A673 (cell line): ENCODE data around the gene THADA. TPM values are rescaled to one million over a fixed set of nuclear protein-coding genes. Genes with fewer than 3 reads are reported as not detected.

Experiments
- BruUV-seq: library from RNA; stranded (reverse); fragments of 400-500 nt; replicated peaks from 2 replicates; lab custom pipeline; 2021; lab: Mats Ljungman, UMichigan
- CTCF ChIA-PET: fragments of 300-600 bp; sonication (Branson Sonifier 250); formaldehyde crosslinking; loops from one replicate; lab custom pipeline; 2022; ENCODE audit warnings: antibody characterized with exemption; lab: Charles Lee
- POLR2A ChIA-PET: fragments of 300-600 bp; sonication (Branson Sonifier 250); formaldehyde crosslinking; loops from one replicate; lab custom pipeline; 2022; ENCODE audit warnings: antibody characterized with exemption; ENCODE audit not compliant: low non-redundant PET; lab: Charles Lee
- DNase-seq: peaks from one replicate; pipeline ENCODE4 v3.0.0-alpha.2; 2015; ENCODE audit warnings: low spot score
- H3K27ac ChIP-seq: fragments of 200-600 bp; sonication (generic); 2 replicates; pipeline ENCODE4 v1.5.1; 2016; ENCODE audit warnings: mixed run types, low read depth, mild to moderate bottlenecking, mixed read lengths, antibody characterized with exemption, low read length; ENCODE audit not compliant: poor library complexity, severe bottlenecking
- H3K27me3 ChIP-seq: fragments of 200-600 bp; sonication (generic); replicated peaks from 2 replicates; pipeline ENCODE4 v1.6.1; 2017; ENCODE audit warnings: mixed run types, low read depth, mild to moderate bottlenecking, mixed read lengths, antibody characterized with exemption, low read length; ENCODE audit not compliant: insufficient read depth, poor library complexity
- H3K36me3 ChIP-seq: fragments of 200-600 bp; sonication (generic); 2 replicates; pipeline ENCODE4 v1.6.1; 2016; ENCODE audit warnings: mixed run types, mild to moderate bottlenecking, mixed read lengths, antibody characterized with exemption, low read length; ENCODE audit not compliant: insufficient read depth, poor library complexity, severe bottlenecking
- H3K4me1 ChIP-seq: fragments of 200-600 bp; sonication (generic); 2 replicates; pipeline ENCODE4 v1.6.1; 2017; ENCODE audit warnings: mixed run types, mild to moderate bottlenecking, mixed read lengths, antibody characterized with exemption, low read length; ENCODE audit not compliant: insufficient read depth, poor library complexity, severe bottlenecking
- H3K4me3 ChIP-seq: fragments of 200-600 bp; sonication (generic); 2 replicates; pipeline ENCODE4 v1.5.1; 2016; ENCODE audit warnings: low read depth, mixed run types, mild to moderate bottlenecking, mixed read lengths, low read length; ENCODE audit not compliant: poor library complexity, severe bottlenecking
- H3K9me3 ChIP-seq: fragments of 200-600 bp; sonication (generic); 2 replicates; pipeline ENCODE4 v1.6.1; 2016; ENCODE audit warnings: mixed run types, low read depth, mild to moderate bottlenecking, mixed read lengths, antibody characterized with exemption, low read length; ENCODE audit not compliant: poor library complexity, severe bottlenecking
- CTCF ChIP-seq: fragments of 300-800, 200-600 bp; sonication (generic); conservative IDR thresholded peaks from 2 replicates; pipeline ENCODE4 v1.5.1; 2017; ENCODE audit warnings: low read depth, mild to moderate bottlenecking, antibody characterized with exemption, low read length, moderate library complexity, mixed read lengths
- EZH2 ChIP-seq: fragments of 200-600 bp; sonication (generic); IDR thresholded peaks from 2 replicates; pipeline ENCODE4 v1.6.1; 2017; ENCODE audit warnings: borderline replicate concordance, low read depth, mild to moderate bottlenecking, mixed read lengths, antibody characterized with exemption, low read length; ENCODE audit not compliant: poor library complexity, severe bottlenecking
- intact Hi-C: fragments of 100-400 bp; cut with micrococcal nuclease; formaldehyde crosslinking; loops from one replicate; pipeline ENCODE4 v1.10.0; 2022; ENCODE audit not compliant: unreplicated experiment
- total RNA-seq: library from RNA; stranded (reverse); gene quantifications from 2 replicates; pipeline ENCODE4 v1.2.3, GENCODE V29; 2021

The THADA gene
- total RNA-seq, 1 experiment from 2014 or later: 39.7 TPM

GRCh38 chr2:43525506-43525905, 70.3 kb downstream of the THADA start:
- H3K27me3 ChIP-seq: no peaks in the 10 kb centered on the region
- H3K9me3 ChIP-seq: peaks cover 9% of the 10 kb centered on the region
- CTCF ChIA-PET: no interaction called here
- H3K4me1 ChIP-seq: peaks cover 20% of the 10 kb centered on the region
- peaks cover 3% of the 10 kb centered on the region for H3K36me3 ChIP-seq
- intact Hi-C loops: no loop called here
- POLR2A ChIA-PET: no interaction called here
- H3K4me3 ChIP-seq: no peak overlapping the region
- no peak for DNase-seq
- H3K27ac ChIP-seq: no peak overlapping the region
- TF ChIP-seq EZH2 (no peak), CTCF (no peak)
- BruUV-seq: no TSS peak

- BruUV-seq: no TSS peak
- H3K36me3 ChIP-seq: peaks cover 3% of the 10 kb centered on the region
Observed at GRCh38 chr2:43524177-43524965, 71.5 kb downstream of the THADA start.

GRCh38 chr2:43522177-43522576, 73.7 kb downstream of the THADA start:
- no peak overlapping the region for H3K4me3 ChIP-seq
- BruUV-seq: no TSS peak

More at GRCh38 chr2:43524177-43524965, 71.5 kb downstream of the THADA start:
- Histone ChIP-seq H3K27me3 (no peaks in the 10 kb centered on the region), H3K9me3 (peaks cover 9% of the 10 kb centered on the region), H3K4me3 (no peak overlapping the region), H3K27ac (no peak overlapping the region), H3K4me1 (peaks cover 20% of the 10 kb centered on the region)
- intact Hi-C loops: no loop called here
- CTCF ChIA-PET: interaction anchor here (0.5 kb wide), 1 partner anchor 17 kb away, joined by 4 read pairs; no protein-coding TSS in a partner anchor
- POLR2A ChIA-PET: interaction anchor here (0.7 kb wide), 1 partner anchor 129 kb away, joined by 3 read pairs; no protein-coding TSS in a partner anchor
- peak; percentile 57 for TF ChIP-seq CTCF
- no peak for TF ChIP-seq EZH2
- DNase-seq: peak; percentile 84

More at GRCh38 chr2:43522177-43522576, 73.7 kb downstream of the THADA start:
- Histone ChIP-seq H3K36me3 (peaks cover 3% of the 10 kb centered on the region), H3K27ac (no peak overlapping the region), H3K4me1 (peaks cover 20% of the 10 kb centered on the region), H3K27me3 (no peaks in the 10 kb centered on the region), H3K9me3 (peaks cover 9% of the 10 kb centered on the region)
- DNase-seq: no peak
- ChIA-PET CTCF (no interaction called here), POLR2A (no interaction called here)
- intact Hi-C loops: no loop called here
- TF ChIP-seq CTCF (no peak), EZH2 (no peak)
